Kidney tubule cell (primary cell): ENCODE measurements around the gene MED8.

Experiments used
- DNase-seq: peaks from one replicate; pipeline ENCODE4 v3.0.0-alpha.2; 2018; ENCODE audit warnings: low spot score

The MED8 gene

GRCh38 chr1:43358746-43359693 is 30.6 kb downstream of the MED8 start, which contains the start of gene CDC20:
CDC20 (plus strand) TSS chr1:43358981; CDS start chr1:43359216, 235 bp downstream.
- peak; percentile 98 for DNase-seq

- peak; percentile 67 for DNase-seq
These were observed 31.4 kb downstream of the MED8 start for GRCh38 chr1:43358121-43358745.

- DNase-seq: no peak
These were observed 32.3 kb downstream of the MED8 start for GRCh38 chr1:43357251-43357650.

- no peak for DNase-seq
These were observed 34.7 kb downstream of the MED8 start for GRCh38 chr1:43354936-43355335.

- DNase-seq: no peak
These were observed 35.1 kb downstream of the MED8 start for GRCh38 chr1:43354471-43354870.

GRCh38 chr1:43352881-43353280 is 36.7 kb downstream of the MED8 start:
- no peak for DNase-seq

- DNase-seq: no peak
These were observed 37.3 kb downstream of the MED8 start for GRCh38 chr1:43352351-43352705.

GRCh38 chr1:43351421-43352350 is 37.9 kb downstream of the MED8 start:
- DNase-seq: no peak

GRCh38 chr1:43350976-43351375 is 38.6 kb downstream of the MED8 start:
- DNase-seq: no peak

GRCh38 chr1:43349594-43350306 is 39.9 kb downstream of the MED8 start:
- DNase-seq: peak; percentile 43

GRCh38 chr1:43348809-43349593 is 40.6 kb downstream of the MED8 start:
- peak; percentile 93 for DNase-seq

GRCh38 chr1:43348343-43348808 is 41.2 kb downstream of the MED8 start:
- DNase-seq: peak; percentile 63

GRCh38 chr1:43346636-43347035 is 43.0 kb downstream of the MED8 start:
- no peak for DNase-seq

- no peak for DNase-seq
These were observed 44.5 kb downstream of the MED8 start for GRCh38 chr1:43345120-43345519.

- no peak for DNase-seq
These were observed 45.2 kb downstream of the MED8 start for GRCh38 chr1:43344267-43344850.

- DNase-seq: no peak
These were observed 49.0 kb downstream of the MED8 start for GRCh38 chr1:43340559-43340958.

GRCh38 chr1:43339584-43340232 is 49.9 kb downstream of the MED8 start:
- no peak for DNase-seq

GRCh38 chr1:43338001-43338400 is 51.6 kb downstream of the MED8 start:
- DNase-seq: no peak

- DNase-seq: no peak
These were observed 52.0 kb downstream of the MED8 start, which contains the start of gene MPL for GRCh38 chr1:43337588-43337987. MPL (plus strand) TSS chr1:43337818; CDS start chr1:43337849, 31 bp downstream.
